Kidney tubule cell (primary cell): ENCODE results near the gene SNX21.
A peak's percentile ranks its signal among the peaks of the same experiment; 100 is the strongest.

Source experiments
- DNase-seq: peaks from one replicate; pipeline ENCODE4 v3.0.0-alpha.2; 2018; ENCODE audit warnings: low spot score

SNX21 gene

DNA sequence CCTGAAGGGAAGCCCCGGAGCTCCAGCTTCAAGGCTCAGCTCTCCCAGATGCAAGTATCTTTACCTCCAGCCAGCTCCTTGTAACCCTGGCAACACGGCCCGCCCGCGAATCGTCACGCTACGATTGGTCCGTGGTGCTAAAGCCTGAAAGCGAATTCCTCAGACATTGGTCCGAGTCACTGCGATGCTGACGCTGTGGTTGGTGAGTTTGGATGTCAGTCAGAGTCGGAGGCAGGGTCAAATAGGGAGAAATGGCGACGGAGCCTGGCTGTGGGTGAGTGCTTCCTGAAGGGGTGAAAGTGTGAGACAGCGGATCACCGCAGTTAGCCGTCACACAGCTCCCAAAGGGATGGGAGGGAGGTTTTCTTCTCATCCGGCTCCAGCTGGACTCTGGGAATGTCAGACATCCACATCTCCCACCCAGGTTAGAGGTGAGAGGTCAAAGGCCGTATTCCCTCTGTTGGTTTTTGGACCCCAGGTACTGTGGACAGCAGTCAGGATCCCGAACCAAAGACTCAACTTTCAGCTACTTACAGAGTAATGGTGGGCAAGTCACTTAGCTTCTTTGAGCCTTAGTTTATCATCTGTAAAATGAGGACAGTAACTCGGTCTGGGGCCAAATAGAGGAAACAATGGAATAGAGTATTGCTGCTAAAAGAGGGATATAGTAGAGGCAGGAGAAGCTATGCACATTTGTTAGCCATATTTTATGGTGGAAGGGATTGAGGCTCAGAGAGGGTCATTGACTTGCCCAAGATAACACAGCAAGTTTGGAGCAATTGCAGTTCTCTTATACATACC, 47.6 kb downstream of the SNX21 start, which contains the start of gene ZSWIM1:
ZSWIM1 (plus strand) TSS at position 240 of the 801 bp plus-strand sequence. CDS start 1,366 bp downstream, outside the sequence.
- DNase-seq, result peak; percentile 99

GRCh38 chr20:45882469-45883099, 49.0 kb downstream of the SNX21 start:
- no peak for DNase-seq

DNA sequence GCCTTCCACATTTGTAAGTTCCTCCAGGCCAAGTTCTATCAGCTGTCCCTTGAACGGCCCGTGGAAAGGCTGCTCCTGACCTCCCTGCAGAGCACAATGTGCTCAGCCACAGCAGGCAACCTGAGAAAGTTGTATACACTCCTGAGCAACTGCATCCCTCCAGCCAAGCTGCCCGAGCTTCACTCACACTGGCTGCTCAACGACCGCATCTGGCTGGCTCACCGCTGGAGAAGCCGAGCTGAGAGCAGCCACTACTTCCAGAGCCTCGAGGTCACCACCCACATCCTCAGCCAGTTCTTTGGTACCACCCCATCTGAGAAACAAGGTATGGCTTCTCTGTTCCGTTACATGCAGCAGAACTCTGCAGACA, 49.5 kb downstream of the SNX21 start:
- DNase-seq, result no peak

GRCh38 chr20:45886590-45887345, 53.2 kb downstream of the SNX21 start:
- no peak for DNase-seq

DNA sequence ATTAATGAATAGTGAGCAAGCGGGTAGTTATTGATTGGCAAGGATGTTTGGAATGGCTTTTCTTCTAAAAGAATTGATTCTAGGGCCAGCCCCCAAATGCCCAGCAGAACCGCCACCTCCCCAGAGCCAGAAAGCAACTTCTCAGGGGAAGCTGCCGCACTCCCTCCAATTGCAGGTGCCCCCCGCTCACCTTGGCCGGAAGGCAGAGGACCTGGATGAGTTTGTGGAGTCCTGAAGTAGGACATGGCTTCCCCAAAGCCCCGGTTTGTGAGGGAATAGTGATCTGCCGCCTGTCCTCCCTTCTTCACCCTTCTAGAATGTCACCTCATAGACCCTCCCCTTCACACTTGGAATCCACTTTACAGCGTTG, 53.7 kb downstream of the SNX21 start, which contains the start of gene SPATA25:
SPATA25 (minus strand) TSS at position 277 of the 370 bp plus-strand sequence; CDS start at position 245, 32 bp downstream.
- no peak for DNase-seq

GRCh38 chr20:45888681-45889080, 55.1 kb downstream of the SNX21 start:
- no peak for DNase-seq

- DNase-seq, result peak; percentile 72
Measured at GRCh38 chr20:45890077-45890984, 56.7 kb downstream of the SNX21 start.

DNA sequence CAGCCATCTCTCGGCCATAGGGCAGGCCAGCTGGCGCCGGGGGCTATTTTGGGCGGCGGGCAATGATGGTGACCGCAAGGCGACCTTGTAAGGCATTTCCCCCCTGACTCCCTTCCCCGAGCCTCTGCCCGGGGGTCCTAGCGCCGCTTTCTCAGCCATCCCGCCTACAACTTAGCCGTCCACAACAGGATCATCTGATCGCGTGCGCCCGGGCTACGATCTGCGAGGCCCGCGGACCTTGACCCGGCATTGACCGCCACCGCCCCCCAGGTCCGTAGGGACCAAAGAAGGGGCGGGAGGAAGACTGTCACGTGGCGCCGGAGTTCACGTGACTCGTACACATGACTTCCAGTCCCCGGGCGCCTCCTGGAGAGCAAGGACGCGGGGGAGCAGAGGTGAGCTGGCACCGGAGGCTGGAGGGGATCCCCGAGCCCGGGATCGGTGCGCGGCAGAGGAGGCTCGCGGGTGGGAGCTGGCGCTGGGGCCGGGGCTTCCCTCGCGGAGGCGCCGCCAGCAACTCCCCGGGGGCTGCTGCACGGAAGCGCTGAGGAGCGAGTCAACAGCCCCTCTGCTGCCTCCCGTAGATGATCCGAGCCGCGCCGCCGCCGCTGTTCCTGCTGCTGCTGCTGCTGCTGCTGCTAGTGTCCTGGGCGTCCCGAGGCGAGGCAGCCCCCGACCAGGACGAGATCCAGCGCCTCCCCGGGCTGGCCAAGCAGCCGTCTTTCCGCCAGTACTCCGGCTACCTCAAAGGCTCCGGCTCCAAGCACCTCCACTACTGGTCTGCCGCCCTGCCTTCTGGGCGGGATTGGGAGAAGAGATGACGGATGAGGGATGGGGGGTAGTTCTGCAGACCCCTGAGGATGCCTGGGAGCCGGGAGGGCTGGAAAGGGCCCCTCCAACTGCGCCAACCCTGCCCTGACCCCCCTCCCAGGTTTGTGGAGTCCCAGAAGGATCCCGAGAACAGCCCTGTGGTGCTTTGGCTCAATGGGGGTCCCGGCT, 57.7 kb downstream of the SNX21 start, which contains the start of the genes CTSA and NEURL2:
CTSA (plus strand) TSS at position 351 of the 999 bp plus-strand sequence; CDS start at position 585, 234 bp downstream.
NEURL2 (minus strand) TSS at position 224 of the 999 bp plus-strand sequence; CDS start at position 7, 217 bp downstream.
- peak; percentile 88 for DNase-seq

GRCh38 chr20:45892049-45892825, 58.6 kb downstream of the SNX21 start:
- peak; percentile 65 for DNase-seq
